ENCODE results near the gene STK10. TPM values are rescaled to one million over a fixed set of nuclear protein-coding genes. Genes with fewer than 3 reads are reported as not detected.
A peak's percentile ranks its signal among the peaks of the same experiment; 100 is the strongest.

The STK10 gene
- total and polyA plus RNA-seq, 9 of the 15 experiments (the other 6 are each of a cell fraction or from before 2014, with no cell fraction given): 0.30 to 6.7 (median 2.4) TPM

DNA sequence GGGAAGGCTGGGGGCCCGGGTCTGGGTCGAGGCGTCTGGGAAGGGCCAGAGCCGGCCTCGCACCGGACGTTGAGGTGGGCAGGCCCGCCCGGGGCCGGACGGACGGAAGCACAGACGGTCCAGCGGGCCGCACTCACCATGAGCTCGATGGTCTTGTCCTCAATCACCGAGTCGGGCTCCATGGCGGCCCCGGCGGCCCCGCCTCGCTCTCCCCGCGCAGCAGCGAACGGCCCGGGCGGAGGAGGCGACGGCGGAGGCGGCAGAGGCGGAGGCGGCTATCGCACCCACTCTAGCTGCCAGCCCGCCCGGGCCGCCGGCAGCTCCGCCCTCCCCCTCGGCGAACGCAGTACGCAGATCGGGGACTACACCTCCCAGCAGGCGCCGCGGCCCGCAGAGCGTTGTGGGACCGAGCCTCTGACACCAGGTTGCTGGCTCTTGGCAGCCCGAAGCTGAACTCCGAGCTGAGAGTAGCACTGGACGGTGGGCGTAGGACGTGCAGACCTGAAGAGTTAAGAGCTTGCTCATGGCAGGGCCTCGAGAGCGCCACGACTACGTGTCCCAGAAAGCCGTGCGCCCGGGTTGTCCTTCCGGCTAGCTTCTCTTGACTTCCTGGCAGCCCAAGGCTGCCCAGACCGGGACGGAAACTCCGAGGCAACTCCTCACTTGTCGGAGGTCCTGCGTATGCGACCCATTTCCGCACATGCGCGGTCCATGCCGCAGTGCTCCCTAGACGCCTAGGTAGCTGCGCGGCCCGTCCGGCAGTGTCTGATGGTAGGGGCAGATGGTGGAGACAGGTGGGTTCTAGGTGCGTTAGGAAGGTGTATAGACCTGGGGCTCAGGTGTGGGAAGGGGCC, 181.5 kb downstream of the STK10 start, which contains the start of gene FBXW11 (continued):
- TF ChIP-seq, protein P1, sequence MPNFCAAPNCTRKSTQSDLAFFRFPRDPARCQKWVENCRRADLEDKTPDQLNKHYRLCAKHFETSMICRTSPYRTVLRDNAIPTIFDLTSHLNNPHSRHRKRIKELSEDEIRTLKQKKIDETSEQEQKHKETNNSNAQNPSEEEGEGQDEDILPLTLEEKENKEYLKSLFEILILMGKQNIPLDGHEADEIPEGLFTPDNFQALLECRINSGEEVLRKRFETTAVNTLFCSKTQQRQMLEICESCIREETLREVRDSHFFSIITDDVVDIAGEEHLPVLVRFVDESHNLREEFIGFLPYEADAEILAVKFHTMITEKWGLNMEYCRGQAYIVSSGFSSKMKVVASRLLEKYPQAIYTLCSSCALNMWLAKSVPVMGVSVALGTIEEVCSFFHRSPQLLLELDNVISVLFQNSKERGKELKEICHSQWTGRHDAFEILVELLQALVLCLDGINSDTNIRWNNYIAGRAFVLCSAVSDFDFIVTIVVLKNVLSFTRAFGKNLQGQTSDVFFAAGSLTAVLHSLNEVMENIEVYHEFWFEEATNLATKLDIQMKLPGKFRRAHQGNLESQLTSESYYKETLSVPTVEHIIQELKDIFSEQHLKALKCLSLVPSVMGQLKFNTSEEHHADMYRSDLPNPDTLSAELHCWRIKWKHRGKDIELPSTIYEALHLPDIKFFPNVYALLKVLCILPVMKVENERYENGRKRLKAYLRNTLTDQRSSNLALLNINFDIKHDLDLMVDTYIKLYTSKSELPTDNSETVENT (CRISPR knock-in tag; IDR thresholded peaks at IDR 0.05): peak; percentile 58
- TF ChIP-seq JUND (IDR thresholded peaks at IDR 0.05; ENCODE audit: borderline replicate concordance, low read depth, low read length) (no peak), JUND (tag; IDR thresholded peaks at IDR 0.05; ENCODE audit: borderline replicate concordance, low read depth, low read length) (peak; percentile 71; the same call in 1 of the 3 replicates), CBFB (CRISPR knock-in tag; IDR thresholded peaks at IDR 0.05) (0 out of 2 replicates have a peak, but pooled peaks have one; percentile 18), JUN (IDR thresholded peaks at IDR 0.05; ENCODE audit: borderline replicate concordance, low read depth, low read length) (no peak), JUN (CRISPR knock-in tag; IDR thresholded peaks at IDR 0.05; ENCODE audit: borderline replicate concordance) (peak; percentile 77; the same call in 1 of the 2 replicates), CEBPG (CRISPR knock-in tag; IDR thresholded peaks at IDR 0.05) (no peak), CEBPG (tag; conservative IDR thresholded peaks at IDR 0.05 in 1 of 2, IDR thresholded peaks at IDR 0.05 in 1 of 2) (no peak), SMAD2 (IDR thresholded peaks at IDR 0.05; ENCODE audit: low read depth, low read length) (no peak), CHD4 (IDR thresholded peaks at IDR 0.05; ENCODE audit: insufficient read depth, insufficient replicate concordance, low read depth, low read length, poor library complexity, severe bottlenecking) (no peak), KAT8 (IDR thresholded peaks at IDR 0.05; ENCODE audit: low read depth) (no peak), HDAC8 (tag; IDR thresholded peaks at IDR 0.05) (no peak; the same call in 1 of the 2 replicates), CBX1 (IDR thresholded peaks at IDR 0.05; ENCODE audit: low read depth) (no peak), U2AF2 (optimal IDR thresholded peaks at IDR 0.05; ENCODE audit: low read depth, low read length) (no peak), ELF1 (tag; IDR thresholded peaks at IDR 0.05) (peak; percentile 88), ZC3H11A (IDR thresholded peaks at IDR 0.05; ENCODE audit: low read depth, low read length) (no peak), ZKSCAN3 (CRISPR knock-in tag; IDR thresholded peaks at IDR 0.05) (no peak), CHD2 (IDR thresholded peaks at IDR 0.05; ENCODE audit: low read depth, low read length) (no peak; the same call in 1 of the 2 replicates), ZFP30 (CRISPR knock-in tag; IDR thresholded peaks at IDR 0.05; ENCODE audit: borderline replicate concordance) (no peak), POLR2AphosphoS2 (IDR thresholded peaks at IDR 0.05; ENCODE audit: low read length) (no peak), MIER1 (IDR thresholded peaks at IDR 0.05; ENCODE audit: low read depth) (no peak)
- TF ChIP-seq, protein P2, sequence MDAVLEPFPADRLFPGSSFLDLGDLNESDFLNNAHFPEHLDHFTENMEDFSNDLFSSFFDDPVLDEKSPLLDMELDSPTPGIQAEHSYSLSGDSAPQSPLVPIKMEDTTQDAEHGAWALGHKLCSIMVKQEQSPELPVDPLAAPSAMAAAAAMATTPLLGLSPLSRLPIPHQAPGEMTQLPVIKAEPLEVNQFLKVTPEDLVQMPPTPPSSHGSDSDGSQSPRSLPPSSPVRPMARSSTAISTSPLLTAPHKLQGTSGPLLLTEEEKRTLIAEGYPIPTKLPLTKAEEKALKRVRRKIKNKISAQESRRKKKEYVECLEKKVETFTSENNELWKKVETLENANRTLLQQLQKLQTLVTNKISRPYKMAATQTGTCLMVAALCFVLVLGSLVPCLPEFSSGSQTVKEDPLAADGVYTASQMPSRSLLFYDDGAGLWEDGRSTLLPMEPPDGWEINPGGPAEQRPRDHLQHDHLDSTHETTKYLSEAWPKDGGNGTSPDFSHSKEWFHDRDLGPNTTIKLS (IDR thresholded peaks at IDR 0.05; ENCODE audit: borderline replicate concordance, low read depth): peak; percentile 98
- TF ChIP-seq, protein P3, sequence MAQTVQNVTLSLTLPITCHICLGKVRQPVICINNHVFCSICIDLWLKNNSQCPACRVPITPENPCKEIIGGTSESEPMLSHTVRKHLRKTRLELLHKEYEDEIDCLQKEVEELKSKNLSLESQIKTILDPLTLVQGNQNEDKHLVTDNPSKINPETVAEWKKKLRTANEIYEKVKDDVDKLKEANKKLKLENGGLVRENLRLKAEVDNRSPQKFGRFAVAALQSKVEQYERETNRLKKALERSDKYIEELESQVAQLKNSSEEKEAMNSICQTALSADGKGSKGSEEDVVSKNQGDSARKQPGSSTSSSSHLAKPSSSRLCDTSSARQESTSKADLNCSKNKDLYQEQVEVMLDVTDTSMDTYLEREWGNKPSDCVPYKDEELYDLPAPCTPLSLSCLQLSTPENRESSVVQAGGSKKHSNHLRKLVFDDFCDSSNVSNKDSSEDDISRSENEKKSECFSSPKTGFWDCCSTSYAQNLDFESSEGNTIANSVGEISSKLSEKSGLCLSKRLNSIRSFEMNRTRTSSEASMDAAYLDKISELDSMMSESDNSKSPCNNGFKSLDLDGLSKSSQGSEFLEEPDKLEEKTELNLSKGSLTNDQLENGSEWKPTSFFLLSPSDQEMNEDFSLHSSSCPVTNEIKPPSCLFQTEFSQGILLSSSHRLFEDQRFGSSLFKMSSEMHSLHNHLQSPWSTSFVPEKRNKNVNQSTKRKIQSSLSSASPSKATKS (CRISPR knock-in tag; IDR thresholded peaks at IDR 0.05): no peak
